Keratinocyte (primary cell): ENCODE results near the gene ZNF185. TPM values are rescaled to one million over a fixed set of nuclear protein-coding genes. Genes with fewer than 3 reads are reported as not detected.

Source experiments
- DNase-seq: peaks from one replicate; pipeline ENCODE4 v3.0.0-alpha.2; 2011; ENCODE audit warnings: low read depth, missing footprints, low spot score
- FAIRE-seq: peaks from 2 replicates; lab custom pipeline; 2011; peaks lifted over from hg19 to GRCh38; lab: Jason Lieb, UNC
- H2AFZ ChIP-seq: 2 replicates; pipeline ENCODE4 v1.6.0; 2012; ENCODE audit warnings: low read length, control low read depth, inconsistent platforms; ENCODE audit not compliant: control insufficient read depth
- H3K27ac ChIP-seq: 2 replicates; pipeline ENCODE4 v1.5.1; 2011; ENCODE audit warnings: low read length; ENCODE audit not compliant: control insufficient read depth, insufficient read depth
- H3K27me3 ChIP-seq: 3 replicates; pipeline ENCODE4 v1.6.0; 2011; ENCODE audit warnings: low read length; ENCODE audit not compliant: control insufficient read depth, insufficient read depth; ENCODE audit errors: extremely low read depth
- H3K36me3 ChIP-seq, 2 experiments: 2 replicates in 1 of 2; 3 replicates in 1 of 2; pipeline ENCODE4 v1.5.1; 2011; ENCODE audit warnings: low read length in 2 of 2, mild to moderate bottlenecking in 1 of 2; ENCODE audit not compliant: control insufficient read depth in 2 of 2, insufficient read depth in 2 of 2; ENCODE audit errors: extremely low read depth in 1 of 2
- H3K4me1 ChIP-seq: 3 replicates; pipeline ENCODE4 v1.5.1; 2011; ENCODE audit warnings: low read length; ENCODE audit not compliant: control insufficient read depth, insufficient read depth; ENCODE audit errors: extremely low read depth
- H3K4me2 ChIP-seq: 3 replicates; pipeline ENCODE4 v1.6.0; 2011; ENCODE audit warnings: low read depth, low read length; ENCODE audit not compliant: control insufficient read depth, insufficient read depth; ENCODE audit errors: extremely low read depth
- H3K4me3 ChIP-seq, 3 experiments: fragments of 200-600 bp in 1 of 3; sonication (generic) in 1 of 3; 2 replicates in 2 of 3; 3 replicates in 1 of 3; pipeline ENCODE4 v1.5.1; 2011 to 2016; ENCODE audit warnings: low read length in 3 of 3, mild to moderate bottlenecking in 3 of 3, control low read depth in 2 of 3, inconsistent platforms in 1 of 3, low read depth in 1 of 3, mixed read lengths in 1 of 3, mixed run types in 1 of 3, moderate library complexity in 1 of 3; ENCODE audit not compliant: control insufficient read depth in 2 of 3, insufficient read depth in 2 of 3; ENCODE audit errors: extremely low read depth in 1 of 3
- H3K79me2 ChIP-seq: 2 replicates; pipeline ENCODE4 v1.6.0; 2012; ENCODE audit warnings: low read length; ENCODE audit not compliant: control insufficient read depth, insufficient read depth
- H3K9ac ChIP-seq: 3 replicates; pipeline ENCODE4 v1.6.0; 2011; ENCODE audit warnings: low read length; ENCODE audit not compliant: control insufficient read depth, insufficient read depth; ENCODE audit errors: extremely low read depth
- H3K9me1 ChIP-seq: 3 replicates; pipeline ENCODE4 v1.6.0; 2011; ENCODE audit warnings: low read length; ENCODE audit not compliant: control insufficient read depth, insufficient read depth; ENCODE audit errors: extremely low read depth
- H3K9me3 ChIP-seq: 2 replicates; pipeline ENCODE4 v1.5.1; 2012; ENCODE audit warnings: low read depth, low read length; ENCODE audit not compliant: control insufficient read depth
- H4K20me1 ChIP-seq: 3 replicates; pipeline ENCODE4 v1.6.0; 2011; ENCODE audit warnings: low read length; ENCODE audit not compliant: control insufficient read depth, insufficient read depth; ENCODE audit errors: extremely low read depth
- EZH2 ChIP-seq: IDR thresholded peaks from one replicate; pipeline ENCODE4 v1.6.1; 2012; ENCODE audit warnings: inconsistent platforms, mild to moderate bottlenecking, low read length, moderate library complexity
- dilution Hi-C: fragments of 300-500 bp; cut with MboI; formaldehyde crosslinking; loops from one replicate; pipeline ENCODE4 v1.7.0; 2020; ENCODE audit warnings: low sequenced_read_pairs; ENCODE audit not compliant: extremely low pct_ligation_motif_present
- polyA plus RNA-seq, 5 experiments: library from polyadenylated mRNA; depleted of rRNA in 3 of 5; stranded (reverse) in 3 of 5; stranded (forward) in 1 of 5; unstranded in 1 of 5; fragments of >200 nt; gene quantifications; 1 replicate in 1 of 5; 2 replicates in 3 of 5; 3 replicates in 1 of 5; pipeline versions ENCODE4 v1.2.1 to v1.2.3, GENCODE V29; 2011 to 2012; ENCODE audit warnings: missing spikeins in 2 of 5, low read depth in 1 of 5, low replicate concordance in 1 of 5
- TF ChIP-seq, protein P1 (sequence below), 3 experiments: IDR thresholded peaks in 1 of 3; conservative IDR thresholded peaks in 1 of 3; optimal IDR thresholded peaks in 1 of 3; 2 replicates in 2 of 3; 3 replicates in 1 of 3; pipeline versions ENCODE3 to v1.5.1; 2011; ENCODE audit warnings: low read length in 3 of 3, mild to moderate bottlenecking in 3 of 3, moderate library complexity in 2 of 3, control low read depth in 1 of 3, inconsistent platforms in 1 of 3; ENCODE audit not compliant: insufficient read depth in 2 of 3; ENCODE audit errors: extremely low read depth in 1 of 3

Gene ZNF185
- polyA plus RNA-seq, 1 donor (not counting 4 experiments of a cell fraction or from before 2014, with no cell fraction given) = 55.6 TPM

DNA sequence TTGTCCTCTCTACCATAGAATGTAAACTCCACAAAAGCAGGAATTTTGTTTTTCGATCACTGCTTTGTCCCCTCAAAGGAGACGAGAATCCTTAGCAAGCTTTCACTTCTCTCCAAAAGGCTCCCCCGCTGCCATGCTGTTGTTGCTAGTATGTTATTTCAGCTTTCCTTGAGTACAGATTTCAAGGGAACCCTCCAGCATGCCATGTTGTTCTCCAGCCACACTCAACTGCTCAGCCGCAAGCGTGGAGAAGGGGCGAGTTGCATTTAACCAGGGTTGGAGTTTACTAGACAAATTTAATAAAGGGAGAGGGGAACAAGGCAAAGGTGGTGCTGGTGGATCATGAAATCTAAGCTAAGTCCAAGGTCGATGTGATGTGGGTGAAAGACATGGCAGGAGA lies 43.9 kb upstream of the ZNF185 start:
- H3K9ac ChIP-seq = no peak overlapping the region
- H3K36me3 ChIP-seq = peaks cover 7 to 17% of the 10 kb centered on the region in 2 experiments
- TF ChIP-seq EZH2 = no peak
- TF ChIP-seq, protein P1, sequence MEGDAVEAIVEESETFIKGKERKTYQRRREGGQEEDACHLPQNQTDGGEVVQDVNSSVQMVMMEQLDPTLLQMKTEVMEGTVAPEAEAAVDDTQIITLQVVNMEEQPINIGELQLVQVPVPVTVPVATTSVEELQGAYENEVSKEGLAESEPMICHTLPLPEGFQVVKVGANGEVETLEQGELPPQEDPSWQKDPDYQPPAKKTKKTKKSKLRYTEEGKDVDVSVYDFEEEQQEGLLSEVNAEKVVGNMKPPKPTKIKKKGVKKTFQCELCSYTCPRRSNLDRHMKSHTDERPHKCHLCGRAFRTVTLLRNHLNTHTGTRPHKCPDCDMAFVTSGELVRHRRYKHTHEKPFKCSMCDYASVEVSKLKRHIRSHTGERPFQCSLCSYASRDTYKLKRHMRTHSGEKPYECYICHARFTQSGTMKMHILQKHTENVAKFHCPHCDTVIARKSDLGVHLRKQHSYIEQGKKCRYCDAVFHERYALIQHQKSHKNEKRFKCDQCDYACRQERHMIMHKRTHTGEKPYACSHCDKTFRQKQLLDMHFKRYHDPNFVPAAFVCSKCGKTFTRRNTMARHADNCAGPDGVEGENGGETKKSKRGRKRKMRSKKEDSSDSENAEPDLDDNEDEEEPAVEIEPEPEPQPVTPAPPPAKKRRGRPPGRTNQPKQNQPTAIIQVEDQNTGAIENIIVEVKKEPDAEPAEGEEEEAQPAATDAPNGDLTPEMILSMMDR (optimal IDR thresholded peaks at IDR 0.05 in 1 of 3, IDR thresholded peaks at IDR 0.05 in 1 of 3, conservative IDR thresholded peaks at IDR 0.05 in 1 of 3; ENCODE audit: extremely low read depth in 1 of 3, insufficient read depth in 2 of 3, low read length in 3 of 3) = no peak
- no peaks in the 10 kb centered on the region for H3K27me3 ChIP-seq
- H2AFZ ChIP-seq = no peak overlapping the region
- no peaks in the 10 kb centered on the region for H3K9me1 ChIP-seq
- FAIRE-seq (no peak), DNase-seq (no peak)
- dilution Hi-C loops = no loop called here
- no peaks in the 10 kb centered on the region for H3K4me1 ChIP-seq
- no peak overlapping the region for H3K4me3 ChIP-seq
- no peaks in the 10 kb centered on the region for H3K9me3 ChIP-seq
- H3K4me2 ChIP-seq = no peak overlapping the region
- no peaks in the 10 kb centered on the region for H4K20me1 ChIP-seq
- no peaks in the 10 kb centered on the region for H3K79me2 ChIP-seq
- H3K27ac ChIP-seq = no peak overlapping the region

DNA sequence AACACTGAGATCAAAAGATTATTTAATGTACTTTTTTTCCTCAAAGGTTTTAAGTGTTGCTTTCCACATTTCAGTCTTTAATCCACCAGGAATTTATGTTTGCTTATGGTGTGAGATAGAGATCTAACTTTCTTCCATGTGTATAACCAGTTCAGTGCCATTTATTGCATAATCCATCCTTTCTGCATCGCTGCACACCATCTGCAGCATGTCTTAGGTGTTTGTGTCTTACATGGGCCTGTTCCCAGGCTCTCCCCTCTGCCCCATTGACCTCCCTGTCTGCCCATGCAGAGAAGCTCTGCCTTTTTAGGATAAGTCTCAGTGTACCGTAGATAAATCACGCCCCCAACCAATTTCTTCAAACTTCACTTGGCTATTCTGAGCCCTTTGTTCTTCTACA lies 36.8 kb upstream of the ZNF185 start:
- dilution Hi-C loops = no loop called here
- Histone ChIP-seq H3K27ac (no peak overlapping the region), H3K4me1 (no peaks in the 10 kb centered on the region), H3K9me1 (no peaks in the 10 kb centered on the region), H3K4me3 (no peak overlapping the region), H2AFZ (no peak overlapping the region), H3K9me3 (no peaks in the 10 kb centered on the region), H3K36me3 (peaks cover 10% of the 10 kb centered on the region in 2 experiments), H3K79me2 (no peaks in the 10 kb centered on the region), H3K27me3 (no peaks in the 10 kb centered on the region), H3K4me2 (no peak overlapping the region), H3K9ac (no peak overlapping the region), H4K20me1 (no peaks in the 10 kb centered on the region)
- no peak for TF ChIP-seq EZH2
- TF ChIP-seq, protein P1 (optimal IDR thresholded peaks at IDR 0.05 in 1 of 3, IDR thresholded peaks at IDR 0.05 in 1 of 3, conservative IDR thresholded peaks at IDR 0.05 in 1 of 3; ENCODE audit: extremely low read depth in 1 of 3, insufficient read depth in 2 of 3, low read length in 3 of 3) = no peak
- DNase-seq (no peak), FAIRE-seq (no peak)
